DMS114 treated with DMSO at 0.1 percent for 48 hours (cell line): ENCODE measurements around the gene GNG10.

Experiments used
- DNase-seq: peaks from one replicate; lab custom pipeline; 2025; ENCODE audit not compliant: unreplicated experiment; lab: John Stamatoyannopoulos, UW

Gene GNG10

GRCh38 chr9:111719541-111719940 lies 58.1 kb downstream of the GNG10 start:
- no peak for DNase-seq
